ENCODE data around the gene VLDLR.

GRCh38 chr9:2688636-2689035, 67.0 kb downstream of the VLDLR start:
- TF ChIP-seq EZH2 (IDR thresholded peaks at IDR 0.05; ENCODE audit: borderline replicate concordance, low read depth, low read length, poor library complexity, severe bottlenecking) (no peak), CTCF (conservative IDR thresholded peaks at IDR 0.05; ENCODE audit: low read depth, low read length) (no peak)
